ENCODE measurements around the gene CRYBG2.
"Not testable (repeated sequence)": the region's sequence is repeated elsewhere in the genome, so short reads cannot be mapped to it uniquely, and the experiment has no call there.

CRYBG2 gene

GRCh38 chr1:26353976-26354820, at the start of gene CRYBG2:
TSS of gene CRYBG2 (minus strand) at chr1:26354130. CDS start at chr1:26346657, 7,473 bp downstream.
- Mint-ChIP-seq H3K36me3 (ENCODE audit: low read depth) (no peaks in the 10 kb centered on the region), H3K27ac (no peak within 1 kb of the TSS)

GRCh38 chr1:26403656-26404055, 49.7 kb upstream of the CRYBG2 start:
- Mint-ChIP-seq H3K4me3 (no peak overlapping the region), H3K27me3 (ENCODE audit: low read depth) (peaks cover 45% of the 10 kb centered on the region), H3K36me3 (ENCODE audit: low read depth) (no peaks in the 10 kb centered on the region), H3K9me3 (no peaks in the 10 kb centered on the region), H3K27ac (no peak overlapping the region), H3K4me1 (ENCODE audit: low read depth) (peaks cover 3% of the 10 kb centered on the region)

More at GRCh38 chr1:26353976-26354820, at the start of gene CRYBG2:
- H3K4me1 Mint-ChIP-seq (ENCODE audit: low read depth): peaks cover 18% of the 10 kb centered on the region
- H3K9me3 Mint-ChIP-seq: no peaks in the 10 kb centered on the region
- no peak within 1 kb of the TSS for H3K4me3 Mint-ChIP-seq
- peaks cover 12% of the 10 kb centered on the region for H3K27me3 Mint-ChIP-seq (ENCODE audit: low read depth)

- Mint-ChIP-seq H3K27ac (no peak overlapping the region), H3K36me3 (ENCODE audit: low read depth) (no peaks in the 10 kb centered on the region), H3K9me3 (no peaks in the 10 kb centered on the region), H3K27me3 (ENCODE audit: low read depth) (peaks cover 41% of the 10 kb centered on the region), H3K4me3 (no peak overlapping the region), H3K4me1 (ENCODE audit: low read depth) (no peaks in the 10 kb centered on the region)
Measured at GRCh38 chr1:26401891-26402290, 48.0 kb upstream of the CRYBG2 start.

GRCh38 chr1:26399034-26399433, 45.1 kb upstream of the CRYBG2 start:
- H3K4me3 Mint-ChIP-seq: no peak overlapping the region

GRCh38 chr1:26395754-26396153, 41.8 kb upstream of the CRYBG2 start:
- no peaks in the 10 kb centered on the region for H3K36me3 Mint-ChIP-seq (ENCODE audit: low read depth)
- peaks cover 12% of the 10 kb centered on the region for H3K27me3 Mint-ChIP-seq (ENCODE audit: low read depth)
- no peak overlapping the region for H3K27ac Mint-ChIP-seq
- peaks cover 15% of the 10 kb centered on the region for H3K4me1 Mint-ChIP-seq (ENCODE audit: low read depth)
- no peaks in the 10 kb centered on the region for H3K9me3 Mint-ChIP-seq
- no peak overlapping the region for H3K4me3 Mint-ChIP-seq

More at GRCh38 chr1:26399034-26399433, 45.1 kb upstream of the CRYBG2 start:
- Mint-ChIP-seq H3K27ac (no peak overlapping the region), H3K27me3 (ENCODE audit: low read depth) (peaks cover 30% of the 10 kb centered on the region), H3K36me3 (ENCODE audit: low read depth) (no peaks in the 10 kb centered on the region), H3K4me1 (ENCODE audit: low read depth) (peaks cover 5% of the 10 kb centered on the region), H3K9me3 (no peaks in the 10 kb centered on the region)

GRCh38 chr1:26391450-26391849, 37.5 kb upstream of the CRYBG2 start:
- Mint-ChIP-seq H3K4me3 (no peak overlapping the region), H3K27me3 (ENCODE audit: low read depth) (peaks cover 7% of the 10 kb centered on the region)

GRCh38 chr1:26389604-26390247, 35.8 kb upstream of the CRYBG2 start:
- no peaks in the 10 kb centered on the region for H3K9me3 Mint-ChIP-seq
- H3K36me3 Mint-ChIP-seq (ENCODE audit: low read depth): no peaks in the 10 kb centered on the region
- H3K4me3 Mint-ChIP-seq: no peak overlapping the region
- H3K4me1 Mint-ChIP-seq (ENCODE audit: low read depth): peaks cover 44% of the 10 kb centered on the region
- peaks cover 7% of the 10 kb centered on the region for H3K27me3 Mint-ChIP-seq (ENCODE audit: low read depth)
- H3K27ac Mint-ChIP-seq: no peak overlapping the region

More at GRCh38 chr1:26391450-26391849, 37.5 kb upstream of the CRYBG2 start:
- peaks cover 39% of the 10 kb centered on the region for H3K4me1 Mint-ChIP-seq (ENCODE audit: low read depth)
- no peaks in the 10 kb centered on the region for H3K9me3 Mint-ChIP-seq
- H3K36me3 Mint-ChIP-seq (ENCODE audit: low read depth): no peaks in the 10 kb centered on the region
- H3K27ac Mint-ChIP-seq: no peak overlapping the region

GRCh38 chr1:26388791-26389445, 35.0 kb upstream of the CRYBG2 start:
- Mint-ChIP-seq H3K36me3 (ENCODE audit: low read depth) (peaks cover 3% of the 10 kb centered on the region), H3K4me3 (no peak overlapping the region), H3K9me3 (no peaks in the 10 kb centered on the region), H3K27ac (peak overlapping the region; percentile 16), H3K4me1 (ENCODE audit: low read depth) (peaks cover 50% of the 10 kb centered on the region), H3K27me3 (ENCODE audit: low read depth) (peaks cover 7% of the 10 kb centered on the region)

- Mint-ChIP-seq H3K27me3 (ENCODE audit: low read depth) (no peaks in the 10 kb centered on the region), H3K27ac (no peak overlapping the region), H3K4me3 (no peak overlapping the region), H3K36me3 (ENCODE audit: low read depth) (peaks cover 3% of the 10 kb centered on the region), H3K9me3 (no peaks in the 10 kb centered on the region), H3K4me1 (ENCODE audit: low read depth) (peaks cover 51% of the 10 kb centered on the region)
Measured at GRCh38 chr1:26387447-26387846, 33.5 kb upstream of the CRYBG2 start.

- H3K27ac Mint-ChIP-seq; H3K9me3 Mint-ChIP-seq; H3K36me3 Mint-ChIP-seq (ENCODE audit: low read depth); H3K27me3 Mint-ChIP-seq (ENCODE audit: low read depth): not testable (repeated sequence)
- Mint-ChIP-seq H3K4me3 (peak overlapping the region; percentile 53), H3K4me1 (ENCODE audit: low read depth) (peaks cover 48% of the 10 kb centered on the region)
Measured at GRCh38 chr1:26385063-26385462, 31.1 kb upstream of the CRYBG2 start.

- H3K4me3 Mint-ChIP-seq: peak overlapping the region; percentile 12
- H3K27me3 Mint-ChIP-seq (ENCODE audit: low read depth): no peaks in the 10 kb centered on the region
- H3K36me3 Mint-ChIP-seq (ENCODE audit: low read depth): peaks cover 5% of the 10 kb centered on the region
- H3K9me3 Mint-ChIP-seq: no peaks in the 10 kb centered on the region
- H3K4me1 Mint-ChIP-seq (ENCODE audit: low read depth): peaks cover 42% of the 10 kb centered on the region
- peak overlapping the region; percentile 5 for H3K27ac Mint-ChIP-seq
Measured at GRCh38 chr1:26384076-26384475, 30.1 kb upstream of the CRYBG2 start.

- H3K27ac Mint-ChIP-seq: peak overlapping the region; percentile 89
- H3K27me3 Mint-ChIP-seq (ENCODE audit: low read depth): no peaks in the 10 kb centered on the region
- peaks cover 8% of the 10 kb centered on the region for H3K36me3 Mint-ChIP-seq (ENCODE audit: low read depth)
- H3K9me3 Mint-ChIP-seq: peaks cover 8% of the 10 kb centered on the region
- H3K4me3 Mint-ChIP-seq: peak overlapping the region; percentile 65
- peaks cover 60% of the 10 kb centered on the region for H3K4me1 Mint-ChIP-seq (ENCODE audit: low read depth)
Measured at GRCh38 chr1:26378879-26379251, 24.9 kb upstream of the CRYBG2 start.

- H3K36me3 Mint-ChIP-seq (ENCODE audit: low read depth): peaks cover 8% of the 10 kb centered on the region
- H3K27ac Mint-ChIP-seq: peak overlapping the region; percentile 89
- peak overlapping the region; percentile 65 for H3K4me3 Mint-ChIP-seq
- peaks cover 65% of the 10 kb centered on the region for H3K4me1 Mint-ChIP-seq (ENCODE audit: low read depth)
- no peaks in the 10 kb centered on the region for H3K27me3 Mint-ChIP-seq (ENCODE audit: low read depth)
- H3K9me3 Mint-ChIP-seq: peaks cover 8% of the 10 kb centered on the region
Measured at GRCh38 chr1:26378088-26378878, 24.4 kb upstream of the CRYBG2 start.

GRCh38 chr1:26376050-26376449, 22.1 kb upstream of the CRYBG2 start:
- Mint-ChIP-seq H3K36me3 (ENCODE audit: low read depth) (peaks cover 12% of the 10 kb centered on the region), H3K27ac (peak overlapping the region; percentile 88), H3K4me1 (ENCODE audit: low read depth) (peaks cover 77% of the 10 kb centered on the region), H3K4me3 (no peak overlapping the region), H3K9me3 (peaks cover 11% of the 10 kb centered on the region), H3K27me3 (ENCODE audit: low read depth) (no peaks in the 10 kb centered on the region)
